Hypothalamus (tissue), 51 donors: Measurements from ENCODE around the gene EOLA1.
A peak's percentile ranks its signal among the peaks of the same experiment; 100 is the strongest.
"Not testable (repeated sequence)": the region's sequence is repeated elsewhere in the genome, so short reads cannot be mapped to it uniquely, and the experiment has no call there.

Source experiments
- DNase-seq, 51 donors: peaks; one replicate each; lab custom pipeline; 2025; lab: John Stamatoyannopoulos, UW

EOLA1 gene

DNA sequence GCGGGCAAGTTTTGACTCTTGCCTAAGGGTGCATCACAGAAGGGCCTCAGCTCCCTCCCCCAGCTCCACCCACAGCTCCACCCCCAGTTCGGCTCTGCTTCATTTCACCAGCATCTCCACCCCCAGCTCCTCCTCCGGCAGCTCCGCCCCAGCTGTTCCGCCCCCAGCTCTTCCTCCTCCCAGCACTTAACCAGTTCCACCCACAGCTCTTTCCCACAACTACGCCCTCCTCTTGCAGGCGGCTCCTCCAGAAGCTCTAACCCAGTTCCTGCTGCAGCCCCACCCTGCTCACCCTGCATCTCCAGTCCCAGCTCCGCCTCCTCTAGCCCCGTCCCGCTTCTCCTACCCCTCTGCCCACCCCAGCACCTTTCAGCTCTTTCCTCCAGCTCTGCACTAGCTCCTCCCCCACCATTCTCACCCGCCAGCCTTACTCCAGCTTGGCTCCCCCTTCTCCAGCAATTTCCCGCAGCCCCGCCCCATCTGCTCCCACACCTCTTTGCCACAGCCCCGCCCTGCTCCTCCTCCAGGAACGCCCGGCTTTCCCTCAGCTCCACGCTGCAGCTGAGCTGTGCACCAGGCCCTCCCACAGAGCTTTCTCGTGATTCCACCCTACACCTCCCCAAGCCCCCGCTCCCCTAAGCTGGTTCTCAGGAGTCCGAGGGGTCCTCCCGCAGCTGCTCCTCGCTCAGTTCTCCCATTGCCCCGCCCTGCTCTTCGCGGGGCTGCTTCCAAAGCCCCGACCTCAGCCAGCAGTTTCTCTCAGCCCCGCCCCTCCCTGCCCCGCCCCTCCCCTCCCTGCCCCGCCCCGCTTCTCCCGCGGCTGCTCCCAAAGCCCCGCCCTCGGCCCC lies 1.3 kb upstream of the EOLA1 start:
- DNase-seq = peak; percentile 3 to 92 (median 71)

GRCh38 chrX:149540131-149540620 lies 636 bp upstream of the EOLA1 start:
- peak; percentile 40 to 93 (median 82) for DNase-seq

GRCh38 chrX:149541521-149542047 lies 772 bp downstream of the EOLA1 start:
- DNase-seq = peak in 1 of 51 donors; percentile 2

DNA sequence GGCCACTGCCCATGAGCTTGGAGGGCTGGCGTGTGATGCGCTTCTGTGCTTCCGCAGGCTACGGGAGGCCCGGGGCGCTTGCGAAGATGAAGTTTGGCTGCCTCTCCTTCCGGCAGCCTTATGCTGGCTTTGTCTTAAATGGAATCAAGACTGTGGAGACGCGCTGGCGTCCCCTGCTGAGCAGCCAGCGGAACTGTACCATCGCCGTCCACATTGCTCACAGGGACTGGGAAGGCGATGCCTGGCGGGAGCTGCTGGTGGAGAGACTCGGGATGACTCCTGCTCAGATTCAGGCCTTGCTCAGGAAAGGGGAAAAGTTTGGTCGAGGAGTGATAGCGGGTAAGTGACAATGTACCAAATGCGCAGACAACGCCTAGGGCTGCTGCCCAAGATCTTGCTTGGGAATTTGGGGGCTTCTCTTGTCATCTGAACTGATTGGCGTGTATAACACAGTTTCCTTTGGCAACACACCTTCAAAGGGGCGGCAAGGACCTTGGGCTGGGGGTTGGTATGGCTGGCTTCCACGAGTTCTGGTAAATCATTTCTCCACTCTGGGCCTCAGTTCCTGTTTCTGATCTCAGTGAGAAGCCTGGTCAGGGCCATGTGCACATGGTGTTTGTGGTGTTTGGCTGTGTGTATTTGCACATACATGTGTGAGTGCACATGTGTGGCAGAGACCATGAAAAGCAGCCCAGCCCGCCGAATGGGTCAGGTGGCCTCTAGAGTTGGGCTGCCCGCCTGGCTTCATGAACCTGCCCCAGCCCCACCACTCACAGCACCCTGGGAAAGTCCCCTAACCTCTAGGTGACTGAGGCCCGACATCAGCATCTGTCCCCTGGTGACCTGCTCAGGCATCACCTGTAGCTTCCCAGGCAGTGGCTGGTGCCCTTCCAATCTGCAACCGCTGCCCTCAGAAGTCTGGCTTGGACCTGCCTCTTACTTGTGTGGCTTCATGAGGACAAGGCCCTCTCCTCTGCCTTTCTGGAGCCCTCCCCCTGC lies 5.0 kb downstream of the EOLA1 start:
- DNase-seq = not testable (repeated sequence)

DNA sequence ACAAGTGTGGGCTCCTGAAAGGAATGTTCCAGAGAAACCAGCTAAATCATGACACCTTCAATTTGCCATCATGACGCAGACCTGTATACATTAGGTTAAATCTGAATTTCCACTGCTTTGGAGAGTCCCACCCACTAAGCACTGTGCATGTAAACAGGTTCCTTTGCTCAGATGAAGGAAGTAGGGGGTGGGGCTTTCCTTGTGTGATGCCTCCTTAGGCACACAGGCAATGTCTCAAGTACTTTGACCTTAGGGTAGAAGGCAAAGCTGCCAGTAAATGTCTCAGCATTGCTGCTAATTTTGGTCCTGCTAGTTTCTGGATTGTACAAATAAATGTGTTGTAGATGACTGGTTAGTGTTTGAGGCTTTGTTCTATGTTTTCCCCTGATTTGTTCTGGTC lies 6.2 kb downstream of the EOLA1 start:
- not testable (repeated sequence) for DNase-seq

GRCh38 chrX:149547782-149548181 lies 7.0 kb downstream of the EOLA1 start:
- DNase-seq = not testable (repeated sequence)

DNA sequence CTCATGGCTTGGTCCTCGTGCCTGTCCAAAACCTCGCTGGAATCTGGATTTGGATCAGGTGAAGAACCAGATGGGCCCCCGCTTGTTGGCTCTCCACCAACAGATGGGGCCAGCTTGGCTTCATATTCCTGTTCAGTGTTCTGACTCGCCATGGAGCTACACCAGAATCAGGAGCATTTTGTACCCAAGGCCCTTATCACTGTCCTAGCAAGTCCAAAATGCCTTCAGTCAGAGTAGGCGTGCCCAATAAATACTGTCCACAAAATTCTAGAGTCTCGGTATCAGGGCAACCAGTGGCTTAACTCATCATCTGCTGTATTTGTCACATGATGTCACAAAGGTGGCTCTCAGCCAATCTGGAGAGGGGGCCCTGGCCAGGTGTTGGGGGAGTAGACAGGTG lies 8.9 kb downstream of the EOLA1 start, which contains the start of gene HSFX3:
HSFX3 (minus strand) TSS at position 224 of the 400 bp plus-strand sequence; CDS start at position 152, 72 bp downstream.
- not testable (repeated sequence) for DNase-seq

- not testable (repeated sequence) for DNase-seq
These were observed 9.6 kb downstream of the EOLA1 start for GRCh38 chrX:149550454-149550853.

GRCh38 chrX:149551245-149551938 lies 10.6 kb downstream of the EOLA1 start:
- not testable (repeated sequence) for DNase-seq

- not testable (repeated sequence) for DNase-seq
These were observed 11.1 kb downstream of the EOLA1 start for GRCh38 chrX:149551939-149552248.

DNA sequence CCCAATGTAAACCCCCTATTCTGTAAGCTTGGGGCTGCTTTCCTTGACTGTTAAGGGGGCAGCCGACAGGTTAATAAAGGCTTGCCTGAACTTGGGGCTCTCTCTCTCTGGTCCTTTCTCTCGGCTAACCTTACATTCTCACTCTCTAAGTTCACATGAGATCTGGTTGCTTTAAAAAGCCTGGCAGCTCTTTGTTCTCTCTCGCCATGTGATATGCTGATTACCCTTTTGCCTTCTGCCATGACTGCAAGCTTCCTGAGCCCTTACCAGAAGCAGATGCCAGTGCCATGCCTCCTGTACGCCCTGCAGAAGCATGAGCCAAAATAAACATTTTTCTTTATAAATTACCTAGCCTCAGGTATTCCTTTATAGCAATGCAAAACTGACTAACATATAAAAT lies 14.4 kb downstream of the EOLA1 start:
- DNase-seq = not testable (repeated sequence)

DNA sequence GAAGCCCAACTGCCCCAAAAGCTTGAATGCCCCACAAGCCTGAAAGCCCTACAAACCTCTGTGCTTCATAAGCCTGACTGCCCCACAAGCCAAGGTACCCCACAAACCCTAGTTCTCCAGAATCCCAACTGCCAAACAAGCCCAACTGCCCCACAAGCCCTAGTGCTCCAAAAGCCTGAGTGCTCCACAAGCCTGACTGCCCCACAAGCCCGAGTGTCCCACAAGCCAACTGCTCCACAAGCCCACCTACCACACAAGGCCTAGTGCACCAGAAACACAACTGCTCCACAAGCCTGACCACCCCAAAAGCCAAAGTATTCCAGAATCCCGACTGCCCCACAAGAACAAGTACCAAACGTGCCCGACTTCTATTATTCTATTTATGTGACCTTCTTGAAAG lies 22.5 kb downstream of the EOLA1 start:
- DNase-seq = no peak

GRCh38 chrX:149567621-149568417 lies 27.0 kb downstream of the EOLA1 start:
- no peak for DNase-seq

GRCh38 chrX:149568701-149569296 lies 28.0 kb downstream of the EOLA1 start:
- no peak for DNase-seq

DNA sequence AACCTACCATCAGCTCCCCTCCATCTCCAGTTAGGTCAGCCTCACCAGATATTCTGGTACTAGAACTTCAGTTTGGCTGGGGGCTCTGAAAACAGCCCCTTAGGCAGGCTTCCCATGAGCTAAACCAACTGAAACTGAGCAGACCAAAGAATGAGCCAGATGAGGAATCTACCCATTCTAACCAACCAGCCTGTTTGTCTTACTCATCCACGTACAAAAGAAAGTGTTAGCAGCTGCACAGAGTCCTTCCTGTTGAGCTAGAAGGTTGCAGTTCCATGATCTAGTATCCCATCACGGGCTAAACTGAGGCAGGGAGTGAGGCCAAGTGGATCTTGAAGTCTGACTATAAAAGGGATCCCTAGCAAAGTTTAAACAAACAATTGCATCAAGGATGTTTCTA lies 29.0 kb downstream of the EOLA1 start:
- no peak for DNase-seq

DNA sequence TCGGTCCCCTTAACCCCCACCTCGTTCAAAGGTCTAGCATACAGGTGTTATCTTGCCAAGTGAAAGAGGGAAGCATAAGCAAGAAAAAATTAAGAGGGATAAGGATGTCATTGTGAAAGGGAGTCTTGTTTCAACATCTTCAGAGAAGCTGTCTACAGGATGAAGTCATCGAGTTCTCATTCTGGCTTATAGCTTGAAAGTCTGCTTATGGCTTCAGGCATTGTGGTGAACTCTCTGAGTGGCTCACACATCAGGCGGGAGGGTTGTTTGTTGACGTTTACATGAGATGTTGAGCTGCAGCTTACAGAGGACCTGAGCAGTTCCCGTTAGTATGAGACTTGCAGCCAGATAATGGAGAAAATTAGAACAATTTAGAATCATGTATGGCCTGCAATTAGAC lies 29.9 kb downstream of the EOLA1 start:
- no peak for DNase-seq

GRCh38 chrX:149571770-149572169 lies 31.0 kb downstream of the EOLA1 start:
- no peak for DNase-seq

DNA sequence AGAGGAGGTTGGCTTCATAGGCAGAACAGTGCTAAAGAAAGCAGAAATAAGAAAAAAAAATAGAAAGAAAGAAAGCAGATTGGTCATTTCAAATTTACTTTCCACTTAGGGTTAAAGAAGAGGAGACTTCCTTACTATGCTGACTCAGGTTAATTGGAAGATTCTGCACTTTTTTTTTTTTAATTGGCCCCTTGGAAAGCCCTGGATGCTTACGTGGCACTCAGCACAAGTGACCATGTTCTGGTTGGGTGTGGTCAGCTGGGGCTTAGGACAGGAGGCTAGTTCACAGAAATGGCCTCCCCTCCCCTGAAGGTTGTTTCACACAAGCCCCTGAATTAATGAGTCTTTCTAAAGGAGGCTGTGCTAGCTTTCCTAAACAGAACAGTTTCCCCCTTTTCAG lies 31.9 kb downstream of the EOLA1 start:
- DNase-seq = no peak

DNA sequence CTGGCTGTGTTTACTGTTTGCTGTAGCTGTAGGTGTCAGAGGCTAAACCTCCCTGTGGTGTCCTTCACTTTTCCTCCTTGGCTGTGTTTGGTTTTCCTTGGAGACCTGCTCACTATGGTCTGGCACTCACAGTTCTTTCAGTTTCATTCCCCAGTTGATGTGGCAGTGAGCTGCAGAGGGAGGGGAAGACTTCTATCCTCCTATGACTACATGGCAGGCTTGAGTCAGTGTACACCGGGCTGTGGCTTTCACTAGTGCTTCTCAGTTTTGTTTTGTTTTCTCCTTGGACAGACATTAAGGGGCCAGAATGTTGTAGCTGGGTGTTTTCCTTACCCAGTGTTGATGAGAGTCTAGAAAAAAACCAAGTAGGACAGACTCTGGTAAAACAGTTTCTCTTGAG lies 32.6 kb downstream of the EOLA1 start:
- not testable (repeated sequence) for DNase-seq
